AG10803 (cell line): ENCODE measurements around the gene GLIS2.

ENCODE experiments used
- DNase-seq: peaks from one replicate; pipeline ENCODE4 v3.0.0; 2010; ENCODE audit warnings: low read depth
- H3K4me3 ChIP-seq: 2 replicates; pipeline ENCODE4 v1.5.1; 2011; ENCODE audit warnings: mild to moderate bottlenecking, low read length, control low read depth
- TF ChIP-seq, protein P1 (sequence below): conservative IDR thresholded peaks from 2 replicates; pipeline ENCODE4 v1.5.1; 2011; ENCODE audit warnings: mild to moderate bottlenecking, low read length, control low read depth, inconsistent platforms

GLIS2 gene

DNA sequence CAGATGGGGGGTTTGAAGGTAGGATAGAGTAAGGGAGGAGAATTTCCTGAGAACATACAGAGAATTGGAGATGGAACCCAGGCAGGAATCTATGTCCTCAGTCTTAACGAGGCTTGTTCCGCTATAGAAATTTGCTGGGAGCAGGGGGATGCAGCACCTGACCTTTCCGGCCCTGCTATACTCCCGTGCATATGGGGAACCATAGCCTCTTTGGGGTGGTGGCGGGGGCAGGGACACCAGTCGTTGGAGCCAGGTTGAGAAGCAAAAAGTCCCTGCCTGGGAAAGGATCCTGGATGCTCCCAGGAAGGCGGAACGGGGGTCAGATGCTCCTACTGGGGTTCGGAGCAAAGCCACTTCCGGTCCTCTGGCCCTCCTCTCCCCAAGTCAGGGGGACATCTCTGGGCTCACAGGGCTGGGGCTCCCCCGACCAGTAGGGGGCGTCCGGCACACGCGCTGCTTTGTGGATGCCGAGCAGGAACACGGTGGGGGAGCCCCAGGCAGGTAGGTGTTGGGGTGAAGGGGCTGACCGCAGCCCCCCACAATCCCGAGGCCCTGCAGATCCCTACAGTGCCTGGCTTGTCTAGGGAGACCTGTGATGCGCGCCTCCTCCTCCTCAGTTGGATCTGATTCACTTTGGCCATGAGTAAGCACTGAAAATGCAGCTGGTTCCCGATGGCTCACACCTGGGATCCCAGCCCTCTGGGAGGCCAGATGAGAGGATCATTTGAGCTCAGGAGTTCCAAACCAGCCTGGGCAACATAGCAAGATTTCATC lies 27.5 kb upstream of the GLIS2 start:
- no peak overlapping the region for H3K4me3 ChIP-seq
- TF ChIP-seq, protein P1, sequence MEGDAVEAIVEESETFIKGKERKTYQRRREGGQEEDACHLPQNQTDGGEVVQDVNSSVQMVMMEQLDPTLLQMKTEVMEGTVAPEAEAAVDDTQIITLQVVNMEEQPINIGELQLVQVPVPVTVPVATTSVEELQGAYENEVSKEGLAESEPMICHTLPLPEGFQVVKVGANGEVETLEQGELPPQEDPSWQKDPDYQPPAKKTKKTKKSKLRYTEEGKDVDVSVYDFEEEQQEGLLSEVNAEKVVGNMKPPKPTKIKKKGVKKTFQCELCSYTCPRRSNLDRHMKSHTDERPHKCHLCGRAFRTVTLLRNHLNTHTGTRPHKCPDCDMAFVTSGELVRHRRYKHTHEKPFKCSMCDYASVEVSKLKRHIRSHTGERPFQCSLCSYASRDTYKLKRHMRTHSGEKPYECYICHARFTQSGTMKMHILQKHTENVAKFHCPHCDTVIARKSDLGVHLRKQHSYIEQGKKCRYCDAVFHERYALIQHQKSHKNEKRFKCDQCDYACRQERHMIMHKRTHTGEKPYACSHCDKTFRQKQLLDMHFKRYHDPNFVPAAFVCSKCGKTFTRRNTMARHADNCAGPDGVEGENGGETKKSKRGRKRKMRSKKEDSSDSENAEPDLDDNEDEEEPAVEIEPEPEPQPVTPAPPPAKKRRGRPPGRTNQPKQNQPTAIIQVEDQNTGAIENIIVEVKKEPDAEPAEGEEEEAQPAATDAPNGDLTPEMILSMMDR = peak; percentile 78
- DNase-seq = peak; percentile 46

DNA sequence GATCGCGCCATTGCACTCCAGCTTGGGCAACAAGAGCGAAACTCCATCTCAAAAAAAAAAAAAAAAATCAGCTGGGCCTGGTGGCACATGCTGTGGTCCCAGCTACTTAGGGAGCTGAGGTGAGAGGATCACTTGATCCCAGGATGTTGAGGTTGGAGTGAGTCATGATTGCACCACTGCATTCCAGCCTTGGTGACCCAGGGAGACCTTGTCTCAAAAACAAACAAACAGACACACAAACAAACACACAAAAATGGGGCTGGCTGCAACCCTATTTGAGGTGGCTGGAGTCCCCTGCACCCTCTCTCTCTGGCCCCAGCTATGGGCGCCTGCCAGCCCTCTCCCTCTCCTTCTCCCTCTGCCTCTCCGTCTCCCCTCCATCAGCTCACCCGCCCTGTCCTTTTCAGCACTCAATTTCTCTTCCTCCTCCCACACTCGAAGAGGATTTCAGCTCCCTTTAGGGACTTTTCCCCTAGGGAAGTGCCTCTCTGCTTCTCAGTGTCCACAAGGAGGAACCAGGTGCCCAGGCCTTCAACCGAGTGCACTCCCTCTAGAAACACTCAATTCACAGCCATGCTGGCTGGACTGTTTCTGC lies 25.5 kb upstream of the GLIS2 start:
- peak; percentile 92 for DNase-seq
- H3K4me3 ChIP-seq = no peak overlapping the region
- TF ChIP-seq, protein P1 = peak; percentile 44

DNA sequence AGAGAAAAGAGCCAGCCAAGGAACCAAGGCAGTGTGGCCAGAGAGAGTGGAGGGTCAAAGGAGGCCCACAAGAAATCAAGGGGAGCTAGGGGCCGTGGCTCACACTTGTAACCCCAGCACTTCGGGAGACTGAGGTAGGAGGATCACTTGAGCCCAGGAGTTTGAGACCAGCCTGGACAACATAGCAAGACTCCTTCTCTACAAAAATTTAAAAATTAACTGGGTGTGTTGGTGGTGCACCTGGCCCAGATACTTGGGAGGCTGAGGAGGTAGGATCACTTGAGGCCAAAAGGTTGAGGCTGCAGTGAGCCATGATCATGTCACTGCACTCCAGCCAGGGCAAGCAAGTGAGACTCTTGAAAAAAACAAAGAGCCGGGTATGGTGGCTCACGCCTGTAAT lies 24.2 kb upstream of the GLIS2 start:
- DNase-seq = no peak
- no peak overlapping the region for H3K4me3 ChIP-seq
- TF ChIP-seq, protein P1 = no peak

DNA sequence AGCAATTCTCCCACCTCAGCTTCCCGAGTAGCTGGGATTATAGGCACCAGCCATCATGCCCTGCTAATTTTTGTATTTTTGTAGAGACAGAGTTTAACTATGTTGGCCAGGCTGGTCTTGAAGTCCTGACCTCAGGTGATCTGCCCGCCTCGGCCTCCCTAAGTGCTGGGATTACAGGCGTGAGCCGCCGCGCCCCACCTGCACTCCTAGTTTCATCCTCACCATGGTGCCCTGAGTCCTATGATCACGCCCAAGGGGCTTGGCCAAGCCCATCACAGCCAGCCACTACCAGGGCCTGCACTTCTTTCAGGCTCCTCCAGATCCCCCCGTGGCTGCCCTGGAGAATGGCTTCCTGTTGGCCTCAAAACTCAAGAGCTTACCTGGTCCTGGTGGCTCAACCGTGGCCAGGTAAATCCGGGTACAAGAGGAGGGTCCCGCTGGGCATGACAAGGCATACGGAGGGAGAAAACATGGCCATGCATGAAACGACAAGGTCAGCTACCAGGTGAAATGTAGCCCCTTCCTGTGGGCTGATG lies 22.6 kb upstream of the GLIS2 start:
- TF ChIP-seq, protein P1 = no peak
- DNase-seq = no peak
- H3K4me3 ChIP-seq = no peak overlapping the region; the same call in 1 of the 2 replicates

DNA sequence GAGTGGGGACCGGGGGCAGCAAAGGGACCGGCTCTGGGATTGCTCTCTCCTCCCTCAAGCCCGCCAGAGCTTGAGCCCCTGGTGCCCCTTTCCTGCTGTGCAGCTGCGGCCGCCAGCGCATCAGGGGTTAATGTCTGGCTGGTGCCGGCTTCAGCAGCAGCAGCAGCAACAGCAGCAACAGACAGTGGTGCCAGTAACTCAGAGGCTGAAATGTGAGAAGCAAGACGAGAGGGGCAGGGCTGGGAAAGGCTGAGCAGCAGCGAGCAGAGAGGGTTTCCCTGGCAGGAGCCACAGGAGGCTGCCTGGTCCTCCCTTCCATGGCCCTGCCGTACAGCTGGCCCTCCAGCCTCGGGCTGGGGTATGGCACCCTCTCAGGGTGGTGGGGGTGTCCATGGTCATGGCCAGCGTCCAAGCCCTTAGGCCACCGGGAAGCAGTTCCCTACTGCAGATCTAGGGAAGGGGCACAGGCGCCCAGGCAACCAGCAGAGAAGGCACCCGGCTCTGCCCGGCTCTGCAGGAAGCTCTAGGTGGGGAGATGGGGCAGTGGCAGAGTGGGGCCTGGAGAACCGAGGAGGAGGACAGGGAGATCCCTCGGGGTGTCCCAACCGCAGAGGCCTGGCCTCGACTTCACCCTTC lies 21.9 kb upstream of the GLIS2 start:
- peak; percentile 79 for DNase-seq
- H3K4me3 ChIP-seq = peak overlapping the region; percentile 22
- TF ChIP-seq, protein P1 = no peak

- TF ChIP-seq, protein P1 = no peak
- H3K4me3 ChIP-seq = no peak overlapping the region
- no peak for DNase-seq
Observed at GRCh38 chr16:4295581-4295980, 20.3 kb upstream of the GLIS2 start.

GRCh38 chr16:4297480-4297879 lies 18.4 kb upstream of the GLIS2 start:
- TF ChIP-seq, protein P1 = no peak
- DNase-seq = no peak
- no peak overlapping the region for H3K4me3 ChIP-seq
